Endothelial cell of umbilical vein (primary cell): Measurements from ENCODE around the gene BEND3. TPM values are rescaled to one million over a fixed set of nuclear protein-coding genes. Genes with fewer than 3 reads are reported as not detected.
A peak's percentile ranks its signal among the peaks of the same experiment; 100 is the strongest.

Source experiments
- BruUV-seq: library from RNA; stranded (reverse); fragments of 400-500 nt; replicated peaks from 2 replicates; lab custom pipeline; 2021; lab: Mats Ljungman, UMichigan
- CTCF ChIA-PET: fragments of 300-600, 350-600 bp; sonication (Branson Sonifier 250); formaldehyde crosslinking; loops from one replicate; lab custom pipeline; 2021; ENCODE audit warnings: antibody characterized with exemption, inconsistent platforms; lab: Charles Lee
- POLR2A ChIA-PET: fragments of 300-600, 350-600 bp; sonication (Branson Sonifier 250); formaldehyde crosslinking; loops from one replicate; lab custom pipeline; 2021; ENCODE audit warnings: antibody characterized with exemption, inconsistent platforms; lab: Charles Lee
- DNase-seq: peaks from one replicate; pipeline ENCODE4 v3.0.0-alpha.2; 2011; ENCODE audit warnings: low read depth, low spot score
- FAIRE-seq: peaks from 2 replicates; lab custom pipeline; 2011; peaks lifted over from hg19 to GRCh38; lab: Jason Lieb, UNC
- H2AFZ ChIP-seq: 2 replicates; pipeline ENCODE4 v1.6.0; 2012; ENCODE audit warnings: low read depth, low read length, control low read depth, inconsistent platforms
- H3K27ac ChIP-seq: 2 replicates; pipeline ENCODE4 v1.5.1; 2011; ENCODE audit warnings: low read depth, mild to moderate bottlenecking, control low read depth, low read length, moderate library complexity; ENCODE audit not compliant: insufficient read depth
- H3K27me3 ChIP-seq, 2 experiments: 2 replicates each; pipeline versions ENCODE4 v1.6.0 to v1.6.1; 2011; ENCODE audit warnings: low read length in 2 of 2, mixed read lengths in 1 of 2; ENCODE audit not compliant: control insufficient read depth in 2 of 2, insufficient read depth in 2 of 2
- H3K36me3 ChIP-seq, 2 experiments: 2 replicates in 1 of 2; 3 replicates in 1 of 2; pipeline ENCODE4 v1.5.1; 2011; ENCODE audit warnings: low read length in 2 of 2, mild to moderate bottlenecking in 1 of 2, moderate library complexity in 1 of 2; ENCODE audit not compliant: control insufficient read depth in 2 of 2, insufficient read depth in 2 of 2; ENCODE audit errors: extremely low read depth in 1 of 2
- H3K4me1 ChIP-seq: 3 replicates; pipeline ENCODE4 v1.5.1; 2011; ENCODE audit warnings: mild to moderate bottlenecking, low read length; ENCODE audit not compliant: control insufficient read depth, insufficient read depth; ENCODE audit errors: extremely low read depth
- H3K4me2 ChIP-seq: 2 replicates; pipeline ENCODE4 v1.6.1; 2011; ENCODE audit warnings: low read length, control low read depth, mixed read lengths; ENCODE audit not compliant: insufficient read depth
- H3K4me3 ChIP-seq, 3 experiments: fragments of 200-600 bp in 1 of 3; sonication (generic), shearing (Covaris generic) in 1 of 3; replicated peaks in 1 of 3; 2 replicates each; pipeline ENCODE4 v1.5.1; 2011 to 2016; ENCODE audit warnings: control low read depth in 3 of 3, low read length in 3 of 3, mild to moderate bottlenecking in 2 of 3, inconsistent platforms in 1 of 3, low read depth in 1 of 3, moderate library complexity in 1 of 3; ENCODE audit not compliant: insufficient read depth in 1 of 3
- H3K79me2 ChIP-seq: 2 replicates; pipeline ENCODE4 v1.6.0; 2012; ENCODE audit warnings: low read length, inconsistent platforms; ENCODE audit not compliant: control insufficient read depth, insufficient read depth
- H3K9ac ChIP-seq: replicated peaks from 2 replicates; pipeline ENCODE3; 2011; ENCODE audit warnings: low read length, control low read depth; ENCODE audit not compliant: insufficient read depth; ENCODE audit errors: extremely low read depth
- H3K9me1 ChIP-seq: replicated peaks from 3 replicates; pipeline ENCODE4 v1.6.0; 2011; ENCODE audit warnings: mild to moderate bottlenecking, low read length; ENCODE audit not compliant: control insufficient read depth, insufficient read depth; ENCODE audit errors: extremely low read depth
- H3K9me3 ChIP-seq: replicated peaks from 2 replicates; pipeline ENCODE4 v1.5.1; 2012; ENCODE audit warnings: low read length, inconsistent platforms; ENCODE audit not compliant: control insufficient read depth, insufficient read depth
- H4K20me1 ChIP-seq: replicated peaks from 2 replicates; pipeline ENCODE3; 2011; ENCODE audit warnings: mild to moderate bottlenecking, low read length; ENCODE audit not compliant: control insufficient read depth, insufficient read depth; ENCODE audit errors: extremely low read depth
- EZH2 ChIP-seq: IDR thresholded peaks from 2 replicates; pipeline ENCODE4 v1.6.1; 2012; ENCODE audit warnings: borderline replicate concordance, low read depth, mild to moderate bottlenecking, moderate library complexity, low read length, inconsistent platforms; ENCODE audit not compliant: severe bottlenecking
- MYC ChIP-seq: IDR thresholded peaks from one replicate; pipeline ENCODE4 v1.6.1; 2011; ENCODE audit warnings: mild to moderate bottlenecking, low read depth, low read length
- dilution Hi-C: fragments of 300-500 bp; cut with MboI; formaldehyde crosslinking; loops from one replicate; pipeline ENCODE4 v1.15.0; 2019; ENCODE audit warnings: low sequenced_read_pairs; ENCODE audit not compliant: extremely low pct_ligation_motif_present
- intact Hi-C: fragments of 100-400 bp; cut with micrococcal nuclease; formaldehyde crosslinking; loops from one replicate; pipeline ENCODE4 v1.10.0; 2022
- polyA plus RNA-seq, 4 experiments: library from polyadenylated mRNA; depleted of rRNA in 3 of 4; stranded (reverse) in 3 of 4; unstranded in 1 of 4; fragments of >200 nt; gene quantifications; 2 replicates each; pipeline versions ENCODE4 v1.2.1 to v1.2.3, GENCODE V29; 2011 to 2012; ENCODE audit warnings: missing spikeins in 1 of 4
- total RNA-seq: library from RNA; stranded (reverse); gene quantifications from 2 replicates; pipeline ENCODE4 v1.2.3, GENCODE V29; 2021
- TF ChIP-seq, protein P1 (sequence below): IDR thresholded peaks from 2 replicates; pipeline ENCODE4 v1.6.1; 2011; ENCODE audit not compliant: insufficient read depth, insufficient read length
- TF ChIP-seq, protein P2 (sequence below), 2 donors: IDR thresholded peaks; 1 replicate in 1 of 2; 2 replicates in 1 of 2; pipeline ENCODE4 v1.5.1; 2011; ENCODE audit warnings: low read length in 2 of 2, mild to moderate bottlenecking in 2 of 2, moderate library complexity in 2 of 2, control low read depth in 1 of 2, inconsistent platforms in 1 of 2, low read depth in 1 of 2; ENCODE audit not compliant: insufficient read depth in 1 of 2; ENCODE audit errors: extremely low read depth in 1 of 2

Gene BEND3
- total and polyA plus RNA-seq, 2 donors (not counting 3 experiments of a cell fraction or from before 2014, with no cell fraction given) = 1.6 to 4.8 TPM

DNA sequence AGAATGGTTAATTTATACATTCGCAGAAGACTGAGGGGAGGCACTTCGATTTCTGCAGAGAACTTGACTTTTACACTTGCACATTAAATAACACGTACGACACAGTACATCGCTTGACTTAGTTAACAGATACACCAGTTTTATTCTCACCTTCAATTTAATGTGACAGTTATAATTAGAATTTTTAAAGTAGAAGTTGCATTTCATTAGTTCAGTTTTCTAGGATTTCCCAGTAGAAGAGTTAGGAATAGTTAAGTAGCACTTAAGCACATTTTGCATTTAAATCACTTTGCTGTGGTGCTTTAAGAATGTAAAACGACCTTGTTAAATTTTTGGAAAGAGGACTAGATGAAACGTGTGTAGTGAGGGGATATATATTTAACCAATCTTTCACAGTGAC lies 1.6 kb upstream of the BEND3 start:
- DNase-seq (no peak), FAIRE-seq (peak; percentile 53)
- BruUV-seq = no TSS peak
- ChIA-PET POLR2A (no interaction called here), CTCF (interaction anchor here (1.0 to 1.8 kb wide), 3 partner anchors 8 to 933 kb away, joined by 3 to 7 read pairs (median 4); no protein-coding TSS in a partner anchor)
- no peak overlapping the region for H3K27ac ChIP-seq
- peak; percentile 23 for TF ChIP-seq EZH2
- TF ChIP-seq, protein P1, sequence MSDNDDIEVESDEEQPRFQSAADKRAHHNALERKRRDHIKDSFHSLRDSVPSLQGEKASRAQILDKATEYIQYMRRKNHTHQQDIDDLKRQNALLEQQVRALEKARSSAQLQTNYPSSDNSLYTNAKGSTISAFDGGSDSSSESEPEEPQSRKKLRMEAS = no peak
- intact Hi-C loops (loop anchor here (5.0 to 10.0 kb wide), 4 partner anchors 340 to 730 kb away; partner anchors contain the start of genes PDSS2 and SOBP), dilution Hi-C loops (no loop called here)
- no peaks in the 10 kb centered on the region for H3K9me1 ChIP-seq
- H3K9ac ChIP-seq = no peak overlapping the region
- H3K4me1 ChIP-seq = peaks cover 17% of the 10 kb centered on the region
- H3K4me2 ChIP-seq = peak overlapping the region; percentile 98
- H3K4me3 ChIP-seq = no peak overlapping the region
- H2AFZ ChIP-seq = no peak overlapping the region
- H3K27me3 ChIP-seq = peaks cover 9 to 24% of the 10 kb centered on the region in 2 experiments
- H4K20me1 ChIP-seq = no peaks in the 10 kb centered on the region
- H3K9me3 ChIP-seq = no peaks in the 10 kb centered on the region
- no peaks in the 10 kb centered on the region for H3K36me3 ChIP-seq
- no peaks in the 10 kb centered on the region for H3K79me2 ChIP-seq

DNA sequence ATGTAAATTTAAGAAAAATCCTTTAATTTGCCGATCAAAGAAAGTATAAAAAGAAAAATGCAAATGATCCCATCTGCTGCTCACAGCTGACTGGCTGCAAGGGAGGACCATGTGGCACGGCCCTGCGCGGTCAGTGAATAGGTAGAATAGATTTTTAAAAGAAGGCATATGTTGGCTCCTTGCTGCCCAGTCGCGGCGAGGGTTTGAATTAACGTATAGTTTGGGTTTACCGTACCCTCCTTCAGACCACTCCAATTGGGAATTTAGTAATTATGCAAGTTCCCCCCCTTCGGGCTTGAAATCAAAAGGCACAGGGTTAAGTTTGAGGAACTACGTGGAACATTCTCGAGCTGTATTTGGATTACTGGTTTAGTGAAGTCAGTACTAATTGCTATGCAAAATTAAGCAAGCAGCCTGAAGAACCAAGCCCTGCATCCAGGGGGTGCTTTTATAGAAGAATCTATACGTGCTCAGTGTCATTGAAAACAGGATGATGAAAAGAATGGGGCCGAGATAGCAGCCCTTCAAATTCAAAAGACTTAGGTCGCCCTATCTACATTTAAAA lies 1.1 kb upstream of the BEND3 start:
- FAIRE-seq = no peak

More for the DNA sequence above, 1.1 kb upstream of the BEND3 start:
- ChIA-PET POLR2A (no interaction called here), CTCF (interaction anchor here (0.8 to 1.8 kb wide), 8 partner anchors 8 to 933 kb away, joined by 3 to 7 read pairs (median 4); no protein-coding TSS in a partner anchor)
- Histone ChIP-seq H3K27me3 (peaks cover 9 to 24% of the 10 kb centered on the region in 2 experiments), H3K4me1 (peaks cover 17% of the 10 kb centered on the region), H2AFZ (peak overlapping the region; percentile 93), H3K9ac (no peak overlapping the region), H3K4me3 (peak overlapping the region; percentile 68 to 78 (median 69)), H3K9me3 (no peaks in the 10 kb centered on the region), H4K20me1 (no peaks in the 10 kb centered on the region), H3K9me1 (no peaks in the 10 kb centered on the region), H3K79me2 (no peaks in the 10 kb centered on the region), H3K27ac (no peak overlapping the region), H3K4me2 (peak overlapping the region; percentile 98), H3K36me3 (no peaks in the 10 kb centered on the region)
- dilution Hi-C loops (no loop called here), intact Hi-C loops (loop anchor here (5.0 to 10.0 kb wide), 4 partner anchors 341 to 731 kb away; partner anchors contain the start of genes PDSS2 and SOBP)
- DNase-seq = peak; percentile 50
- TF ChIP-seq, protein P2, sequence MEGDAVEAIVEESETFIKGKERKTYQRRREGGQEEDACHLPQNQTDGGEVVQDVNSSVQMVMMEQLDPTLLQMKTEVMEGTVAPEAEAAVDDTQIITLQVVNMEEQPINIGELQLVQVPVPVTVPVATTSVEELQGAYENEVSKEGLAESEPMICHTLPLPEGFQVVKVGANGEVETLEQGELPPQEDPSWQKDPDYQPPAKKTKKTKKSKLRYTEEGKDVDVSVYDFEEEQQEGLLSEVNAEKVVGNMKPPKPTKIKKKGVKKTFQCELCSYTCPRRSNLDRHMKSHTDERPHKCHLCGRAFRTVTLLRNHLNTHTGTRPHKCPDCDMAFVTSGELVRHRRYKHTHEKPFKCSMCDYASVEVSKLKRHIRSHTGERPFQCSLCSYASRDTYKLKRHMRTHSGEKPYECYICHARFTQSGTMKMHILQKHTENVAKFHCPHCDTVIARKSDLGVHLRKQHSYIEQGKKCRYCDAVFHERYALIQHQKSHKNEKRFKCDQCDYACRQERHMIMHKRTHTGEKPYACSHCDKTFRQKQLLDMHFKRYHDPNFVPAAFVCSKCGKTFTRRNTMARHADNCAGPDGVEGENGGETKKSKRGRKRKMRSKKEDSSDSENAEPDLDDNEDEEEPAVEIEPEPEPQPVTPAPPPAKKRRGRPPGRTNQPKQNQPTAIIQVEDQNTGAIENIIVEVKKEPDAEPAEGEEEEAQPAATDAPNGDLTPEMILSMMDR (IDR thresholded peaks at IDR 0.05; ENCODE audit: extremely low read depth in 1 of 2, insufficient read depth in 1 of 2, low read depth in 1 of 2, low read length in 2 of 2) = peak in 1 of 2 donors; percentile 5
- no peak for TF ChIP-seq MYC
- no TSS peak for BruUV-seq
